Stimulated activated CD8-positive, alpha-beta memory T cell treated with anti-CD3 and anti-CD28 coated beads, Interleukin-2, amount 100 ng/mL, for 1 hour (primary cell): Measurements from ENCODE around the gene POLR2J.
"Not testable (repeated sequence)": the region's sequence is repeated elsewhere in the genome, so short reads cannot be mapped to it uniquely, and the experiment has no call there.

Experiments used
- DNase-seq, 2 donors: peaks; one replicate each; pipeline ENCODE4 v3.0.0-alpha.2; 2020; ENCODE audit warnings: low read depth in 2 of 2

Gene POLR2J

GRCh38 chr7:102494473-102495149 lies 15.9 kb upstream of the POLR2J start:
- not testable (repeated sequence) for DNase-seq

DNA sequence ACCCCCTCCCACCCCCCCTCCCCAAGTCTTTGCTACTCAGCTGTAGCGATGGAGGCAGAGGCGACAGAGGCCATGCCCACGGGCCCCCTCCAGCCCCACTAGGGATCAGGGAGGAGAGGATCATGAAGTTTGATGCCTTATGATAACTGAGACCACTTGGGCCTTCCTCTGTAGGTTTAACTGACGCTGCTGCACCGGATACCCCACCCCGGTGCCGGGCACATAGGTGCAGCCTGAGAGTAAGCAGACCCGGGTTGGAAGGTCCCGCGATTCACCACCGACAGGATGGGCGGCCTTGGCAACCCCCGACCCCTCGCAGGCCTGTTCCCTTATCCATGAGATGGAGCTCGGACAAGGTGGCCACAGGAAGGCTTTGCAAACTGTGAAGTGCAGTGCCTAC lies 15.3 kb upstream of the POLR2J start:
- DNase-seq: not testable (repeated sequence)

DNA sequence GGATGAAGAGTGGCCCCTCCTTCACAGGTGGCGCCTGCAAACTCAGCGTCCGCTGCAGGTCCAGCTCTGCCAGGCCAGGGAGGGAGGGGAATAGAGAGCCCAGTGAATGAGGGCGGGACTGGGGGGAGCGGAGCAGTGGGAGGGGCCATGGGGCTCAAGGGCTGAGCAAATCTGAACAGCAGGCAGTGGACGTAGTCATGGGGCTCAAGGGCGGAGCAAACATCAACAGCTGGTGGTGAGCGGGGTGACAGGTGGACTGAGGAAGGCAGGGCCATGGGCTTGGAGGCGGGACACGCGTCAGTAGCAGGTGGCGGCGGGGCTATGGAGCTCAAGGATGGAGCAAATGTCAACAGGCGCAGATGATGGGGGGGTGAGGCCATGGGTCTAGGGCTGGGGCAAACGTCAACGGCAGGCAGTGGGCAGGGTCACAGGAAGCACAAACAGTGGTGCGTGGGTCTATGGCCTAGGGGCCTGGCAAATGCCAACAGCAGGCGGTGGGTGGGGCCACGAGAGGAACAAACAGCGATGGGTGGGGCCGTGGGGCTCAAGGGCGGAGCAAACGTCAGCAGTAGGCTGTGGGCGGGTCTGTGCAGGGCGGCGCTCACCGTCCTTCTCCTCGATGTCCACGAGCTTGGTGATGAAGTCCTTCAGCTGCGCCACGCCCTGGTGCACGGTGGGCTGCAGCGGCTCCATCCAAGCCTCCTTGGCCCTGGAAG lies 14.7 kb upstream of the POLR2J start:
- DNase-seq: not testable (repeated sequence)

DNA sequence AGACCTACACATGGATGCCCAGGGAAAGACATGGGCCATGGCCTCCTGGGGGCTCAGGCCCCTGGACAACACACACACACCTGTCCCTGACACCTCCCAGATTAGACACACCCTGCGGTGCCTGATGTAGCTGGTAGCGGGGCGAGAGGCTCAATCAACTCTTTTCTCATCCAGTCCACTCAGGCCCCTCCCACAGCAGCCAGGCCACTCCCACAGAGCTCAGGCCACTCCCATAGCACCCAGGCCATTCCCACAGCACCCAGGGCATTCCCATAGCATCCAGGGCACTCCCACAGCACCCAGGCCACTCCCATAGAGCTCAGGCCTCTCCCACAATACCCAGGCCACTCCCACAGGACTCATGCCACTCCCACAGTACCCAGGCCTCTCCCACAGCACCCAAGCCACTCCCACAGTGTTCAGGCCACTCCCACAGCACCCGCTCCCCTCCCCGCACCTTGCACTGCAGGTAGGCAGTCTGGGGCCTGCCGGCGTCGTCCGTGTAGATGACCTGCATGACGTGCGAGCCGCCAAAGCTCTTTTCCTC lies 11.9 kb upstream of the POLR2J start:
- DNase-seq: not testable (repeated sequence)

DNA sequence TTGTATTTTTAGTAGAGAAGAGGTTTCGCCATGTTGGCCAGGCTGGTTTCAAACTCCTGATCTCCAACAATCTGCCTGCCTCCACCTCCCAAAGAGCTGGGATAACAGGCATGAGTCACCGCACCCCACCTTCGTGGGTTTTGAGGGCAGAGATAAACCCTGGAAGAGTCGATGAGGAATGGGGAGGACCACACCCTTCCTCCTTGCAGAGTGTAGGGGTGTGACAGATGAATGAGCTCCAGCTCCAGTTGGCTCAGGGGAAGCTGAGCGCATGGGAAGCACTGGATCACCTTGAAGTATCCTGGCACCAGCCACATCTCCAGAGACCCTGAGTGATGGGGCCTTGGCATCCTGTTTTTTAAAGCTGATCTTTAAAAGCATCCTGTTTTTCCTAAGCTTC lies 5.6 kb upstream of the POLR2J start:
- not testable (repeated sequence) for DNase-seq

- DNase-seq: not testable (repeated sequence)
Observed at GRCh38 chr7:102481962-102482361, 3.2 kb upstream of the POLR2J start.

GRCh38 chr7:102479982-102480637 lies 1.4 kb upstream of the POLR2J start:
- not testable (repeated sequence) for DNase-seq

DNA sequence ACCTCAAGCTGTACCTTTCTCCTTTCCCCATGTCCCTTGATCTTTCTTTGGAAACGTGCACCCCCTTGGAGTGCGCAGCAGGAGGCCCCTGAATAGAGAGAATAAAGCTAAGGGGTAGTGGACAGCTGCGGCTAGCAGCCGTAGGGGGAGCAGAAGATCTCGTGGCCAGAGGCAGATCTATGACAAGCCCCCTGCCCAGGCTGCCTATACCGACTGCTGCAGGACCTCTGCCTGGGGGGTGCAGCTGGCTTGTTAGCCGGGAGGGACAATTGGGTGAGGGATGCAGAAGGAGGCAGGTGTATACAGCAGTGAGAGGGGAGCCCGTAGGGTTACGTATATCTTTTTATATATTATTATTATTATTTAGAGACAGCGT lies 475 bp upstream of the POLR2J start:
- not testable (repeated sequence) for DNase-seq

- DNase-seq: not testable (repeated sequence)
Observed at GRCh38 chr7:102474736-102475435, 3.8 kb downstream of the POLR2J start.

GRCh38 chr7:102474116-102474515 lies 4.6 kb downstream of the POLR2J start:
- not testable (repeated sequence) for DNase-seq

DNA sequence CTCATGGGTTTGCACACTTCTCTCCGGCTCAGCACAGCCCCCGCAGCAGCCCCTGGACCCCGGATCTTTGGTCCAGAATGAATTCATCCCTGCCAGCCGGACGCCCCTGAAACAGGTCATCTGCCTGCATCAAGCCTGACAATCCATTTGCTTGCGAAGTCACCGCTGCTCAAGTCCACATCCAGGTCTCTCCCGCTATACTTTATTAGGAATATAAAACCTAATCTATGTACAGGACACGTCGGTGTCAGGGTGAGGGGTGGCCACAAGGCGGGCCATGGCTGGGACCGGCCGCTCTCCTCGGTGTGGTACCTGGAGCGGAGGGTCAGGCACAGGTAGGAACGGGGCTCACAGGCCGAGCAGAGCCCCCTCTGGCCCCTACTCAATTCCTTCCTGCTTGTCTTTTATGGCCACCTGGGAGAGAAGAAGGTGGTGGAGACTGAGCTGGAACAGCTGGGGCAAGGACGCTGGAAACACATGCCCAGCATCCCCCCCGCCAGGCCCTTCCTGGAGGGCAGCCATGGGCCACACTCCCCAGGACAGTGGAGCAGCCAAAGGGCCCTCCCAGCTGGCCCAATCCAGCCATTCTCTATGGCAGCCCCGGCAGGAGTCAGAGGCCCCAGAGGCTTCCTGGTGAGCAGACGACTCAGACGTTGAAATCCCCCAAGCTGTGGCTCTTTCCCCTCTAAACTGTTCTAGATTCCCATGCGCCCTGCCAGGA lies 5.3 kb downstream of the POLR2J start:
- DNase-seq: no peak

DNA sequence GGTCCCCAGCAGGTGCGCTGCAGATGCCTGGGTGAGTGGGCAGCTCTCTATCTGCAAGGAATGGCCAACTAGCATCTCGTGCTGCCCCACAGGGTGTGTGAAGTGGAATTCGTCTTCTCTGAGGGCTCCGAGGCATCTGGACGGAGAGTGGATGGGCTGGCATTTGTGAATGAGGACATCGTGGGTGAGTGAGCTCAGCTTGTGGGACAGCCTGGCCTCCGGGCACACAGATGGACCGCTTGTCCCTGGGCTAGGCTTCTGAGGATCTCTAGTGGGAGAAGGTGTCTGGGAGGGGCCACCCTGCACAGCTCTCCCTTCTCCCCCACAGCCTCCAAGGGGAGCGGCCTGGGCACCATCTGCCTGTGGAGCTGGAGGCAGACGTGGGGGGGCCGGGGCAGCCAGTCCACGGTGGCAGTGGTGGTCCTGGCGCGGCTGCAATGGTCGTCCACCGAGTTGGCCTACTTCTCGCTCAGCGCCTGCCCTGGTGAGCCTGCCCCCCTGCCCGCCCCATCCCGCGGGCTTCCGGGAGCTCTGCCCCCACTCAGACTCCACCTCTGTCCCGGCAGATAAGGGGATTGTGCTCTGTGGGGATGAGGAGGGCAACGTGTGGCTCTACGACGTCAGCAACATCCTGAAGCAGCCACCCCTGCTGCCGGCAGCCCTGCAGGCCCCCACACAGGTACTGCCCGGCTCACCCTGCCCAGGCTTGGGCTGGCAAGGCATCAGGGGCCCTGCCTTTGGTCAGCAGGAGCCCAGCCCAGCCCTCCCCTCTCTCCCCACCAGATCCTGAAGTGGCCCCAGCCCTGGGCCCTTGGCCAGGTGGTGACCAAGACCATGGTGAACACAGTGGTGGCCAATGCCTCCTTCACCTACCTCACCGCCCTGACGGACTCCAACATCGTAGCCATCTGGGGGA lies 6.3 kb downstream of the POLR2J start:
- DNase-seq: no peak

DNA sequence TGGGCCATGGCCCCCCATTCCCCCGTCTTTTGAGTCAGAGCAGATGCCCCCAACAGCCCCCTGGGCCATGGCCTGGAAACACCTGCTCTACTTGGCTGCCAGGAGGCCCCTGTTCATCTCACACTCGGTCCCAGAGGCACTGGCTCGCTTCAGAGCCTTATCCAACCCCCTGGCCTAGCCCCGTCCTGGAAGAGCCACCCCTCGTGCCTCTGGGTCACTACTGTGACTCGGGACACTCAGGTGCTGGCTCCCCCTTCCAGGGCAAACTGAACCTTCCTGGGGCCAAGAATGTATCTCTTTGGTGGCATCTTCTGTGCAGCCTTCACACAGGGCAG lies 7.0 kb downstream of the POLR2J start:
- no peak for DNase-seq

GRCh38 chr7:102469972-102470825 lies 8.5 kb downstream of the POLR2J start:
- no peak for DNase-seq

DNA sequence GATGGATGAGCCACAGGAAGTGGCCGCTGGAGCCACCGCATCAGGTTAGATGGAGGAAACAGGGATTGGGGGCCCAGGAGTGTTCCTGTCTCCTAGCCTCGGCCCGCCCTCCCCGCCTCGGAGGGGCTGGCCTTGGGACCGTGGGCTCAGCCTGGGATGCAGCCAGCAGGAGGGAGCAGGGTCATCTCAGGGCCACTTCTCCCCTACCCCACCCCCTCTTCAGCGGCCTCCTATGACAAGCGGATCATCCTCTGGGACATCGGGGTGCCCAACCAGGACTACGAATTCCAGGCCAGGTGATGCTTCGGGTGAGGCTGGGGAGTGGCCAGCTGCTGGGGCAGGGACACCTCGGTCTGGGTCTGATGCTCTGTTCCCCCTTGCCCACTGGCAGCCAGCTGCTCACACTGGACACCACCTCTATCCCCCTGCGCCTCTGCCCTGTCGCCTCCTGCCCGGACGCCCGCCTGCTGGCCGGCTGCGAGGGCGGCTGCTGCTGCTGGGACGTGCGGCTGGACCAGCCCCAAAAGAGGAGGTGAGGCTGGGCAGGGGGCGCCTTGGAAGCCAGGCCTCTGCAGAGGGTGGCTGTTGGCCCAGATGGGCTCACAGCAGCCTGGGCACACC lies 9.3 kb downstream of the POLR2J start:
- no peak for DNase-seq

DNA sequence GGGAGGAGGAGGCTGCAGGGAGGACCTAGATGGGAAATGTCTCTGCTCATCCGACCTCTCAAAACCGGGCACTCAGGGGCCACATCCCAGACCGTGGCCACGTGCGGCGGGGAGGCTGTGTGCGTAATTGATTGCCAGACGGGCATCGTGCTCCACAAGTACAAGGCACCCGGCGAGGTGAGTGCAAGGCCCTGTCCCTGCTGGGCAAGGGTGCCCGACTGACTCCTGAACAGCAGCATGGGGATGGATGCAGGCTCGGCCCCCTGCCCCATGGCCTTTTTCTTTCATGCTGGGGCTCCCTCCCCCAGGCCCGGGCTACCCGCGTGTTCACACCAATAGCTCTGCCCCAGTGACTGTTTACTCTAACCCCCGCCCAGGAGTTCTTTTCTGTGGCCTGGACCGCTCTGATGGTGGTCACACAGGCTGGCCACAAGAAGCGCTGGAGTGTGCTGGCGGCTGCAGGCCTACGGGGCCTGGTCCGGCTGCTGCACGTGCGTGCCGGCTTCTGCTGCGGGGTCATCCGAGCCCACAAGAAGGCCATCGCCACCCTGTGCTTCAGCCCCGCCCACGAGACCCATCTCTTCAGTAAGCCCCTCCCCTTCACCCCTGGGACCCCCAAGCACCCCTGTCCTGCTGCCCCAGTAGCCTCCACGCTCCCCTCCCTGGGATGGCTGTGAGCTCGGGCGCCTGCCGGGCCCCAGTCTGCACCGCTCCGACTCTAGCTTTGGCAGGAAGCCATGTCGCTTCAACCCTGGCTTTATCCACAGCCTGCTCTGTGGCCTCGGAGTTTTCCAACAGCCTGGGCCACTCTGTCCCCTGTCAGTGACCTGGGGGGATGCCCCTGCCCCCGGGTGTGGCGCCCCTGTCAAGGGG lies 10.0 kb downstream of the POLR2J start:
- no peak for DNase-seq

DNA sequence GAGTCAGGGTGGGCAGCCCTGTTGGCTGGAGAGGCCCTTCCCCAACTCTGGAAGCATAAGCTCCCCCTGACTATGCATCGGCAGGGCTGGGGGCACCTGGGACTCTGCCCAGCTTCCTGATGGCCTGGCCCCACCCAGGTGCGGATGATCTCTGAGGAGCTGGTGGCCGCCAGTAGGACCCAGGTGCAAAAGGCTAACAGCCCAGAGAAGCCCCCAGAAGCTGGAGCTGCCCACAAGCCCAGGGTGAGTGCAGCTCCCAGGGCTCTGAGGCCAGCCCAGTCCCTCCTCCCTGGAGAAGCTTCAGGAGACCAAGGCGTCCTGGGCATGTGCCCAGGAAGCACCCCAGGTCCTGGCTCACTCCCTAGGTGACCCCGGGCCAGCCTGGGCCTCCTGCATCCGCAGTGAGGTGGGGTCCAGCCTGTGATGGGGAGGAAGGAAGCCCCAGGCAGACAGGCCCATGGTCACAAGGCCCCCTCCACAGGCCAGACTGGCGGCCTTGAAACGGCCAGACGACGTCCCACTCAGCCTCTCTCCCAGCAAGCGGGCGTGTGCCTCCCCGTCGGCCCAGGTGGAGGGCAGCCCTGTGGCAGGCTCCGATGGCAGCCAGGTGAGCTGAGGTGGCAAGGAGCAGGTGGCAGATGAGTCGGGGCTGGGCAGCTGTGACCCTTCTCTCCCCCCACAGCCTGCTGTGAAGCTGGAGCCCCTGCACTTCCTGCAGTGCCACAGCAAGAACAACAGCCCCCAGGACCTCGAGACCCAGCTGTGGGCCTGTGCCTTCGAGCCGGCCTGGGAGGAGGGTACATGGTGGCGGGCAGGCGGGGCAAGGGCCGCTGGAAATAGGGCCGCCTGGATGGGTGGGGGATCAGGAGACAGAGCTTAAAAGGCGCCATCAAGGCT lies 10.9 kb downstream of the POLR2J start:
- DNase-seq: no peak
